C4-2B (cell line): ENCODE data around the gene PLEKHG4.

Experiments
- H3K27ac ChIP-seq: fragments of 450-650 bp; 2 replicates; pipeline ENCODE4 v1.5.1; 2017
- CTCF ChIP-seq: fragments of 450-650 bp; conservative IDR thresholded peaks from 2 replicates; pipeline ENCODE4 v1.5.1; 2017; ENCODE audit warnings: mild to moderate bottlenecking
- ZFX ChIP-seq: fragments of 450-650 bp; IDR thresholded peaks from 2 replicates; pipeline ENCODE4 v1.6.1; 2017

PLEKHG4 gene

GRCh38 chr16:67241008-67241900, 38.1 kb upstream of the PLEKHG4 start:
- peak; percentile 82; the same call in 1 of the 2 replicates for TF ChIP-seq ZFX
- TF ChIP-seq CTCF = no peak

GRCh38 chr16:67242138-67242730, 37.1 kb upstream of the PLEKHG4 start:
- TF ChIP-seq ZFX (no peak), CTCF (no peak)
- peak overlapping the region; percentile 94 for H3K27ac ChIP-seq

More at GRCh38 chr16:67241008-67241900, 38.1 kb upstream of the PLEKHG4 start:
- H3K27ac ChIP-seq = peak overlapping the region; percentile 94

- peak overlapping the region; percentile 93 for H3K27ac ChIP-seq
- no peak for TF ChIP-seq ZFX
- no peak for TF ChIP-seq CTCF
Observed at GRCh38 chr16:67243481-67243880, 35.9 kb upstream of the PLEKHG4 start.

GRCh38 chr16:67244387-67245185, 34.7 kb upstream of the PLEKHG4 start:
- no peak for TF ChIP-seq ZFX
- no peak for TF ChIP-seq CTCF
- peak overlapping the region; percentile 93 for H3K27ac ChIP-seq

- H3K27ac ChIP-seq = peak overlapping the region; percentile 93
Observed at GRCh38 chr16:67245186-67245585, 34.1 kb upstream of the PLEKHG4 start.

GRCh38 chr16:67245674-67246080, 33.7 kb upstream of the PLEKHG4 start:
- H3K27ac ChIP-seq = peak overlapping the region; percentile 93
- TF ChIP-seq CTCF (no peak), ZFX (no peak)

More at GRCh38 chr16:67245186-67245585, 34.1 kb upstream of the PLEKHG4 start:
- no peak for TF ChIP-seq CTCF
- no peak for TF ChIP-seq ZFX
